ENCODE data around the gene DUSP14. TPM values are rescaled to one million over a fixed set of nuclear protein-coding genes. Genes with fewer than 3 reads are reported as not detected.

The DUSP14 gene
- total and polyA plus RNA-seq, 2 of the 8 experiments (the other 6 are each of a cell fraction or from before 2014, with no cell fraction given), result 22.1 to 37.9 TPM

- H3K36me3 ChIP-seq (ENCODE audit: control insufficient read depth in 2 of 4, insufficient read depth in 4 of 4, low read length in 3 of 4), result no peaks in the 10 kb centered on the region
- no peak overlapping the region for H2BK15ac ChIP-seq (ENCODE audit: low read length)
- H4K20me1 ChIP-seq (replicated peaks in 1 of 2; ENCODE audit: control insufficient read depth in 1 of 2, insufficient read depth in 2 of 2, low read length in 2 of 2), result peaks cover 4 to 8% of the 10 kb centered on the region in 2 experiments
- H3K23ac ChIP-seq (ENCODE audit: insufficient read length), result no peak overlapping the region
- peaks cover 12% of the 10 kb centered on the region for H3K79me1 ChIP-seq (ENCODE audit: low read depth, low read length)
- H4K8ac ChIP-seq (ENCODE audit: extremely low read depth, insufficient read depth, low read length), result no peak overlapping the region
- no peak overlapping the region for H3K4ac ChIP-seq (replicated peaks; ENCODE audit: insufficient read length, low read depth, low read length)
- no peak overlapping the region for H3K4me3 ChIP-seq (ENCODE audit: extremely low read depth in 1 of 4, insufficient read depth in 2 of 4, low read depth in 3 of 4, low read length in 4 of 4)
- H2BK120ac ChIP-seq (replicated peaks; ENCODE audit: low read depth, low read length), result no peak overlapping the region
- H3K9me3 ChIP-seq (ENCODE audit: insufficient read depth in 2 of 2, low read depth in 1 of 2, low read length in 1 of 2), result no peaks in the 10 kb centered on the region
- 0 out of 2 replicates have a peak overlapping the region, but pooled peaks have one; percentile 53 for H3K18ac ChIP-seq (ENCODE audit: extremely low read depth, low read length)
- no peaks in the 10 kb centered on the region for H3K23me2 ChIP-seq (ENCODE audit: low read depth, low read length)
- no peak overlapping the region for H2AK5ac ChIP-seq (ENCODE audit: low read depth, low read length)
- no peak overlapping the region for H3K14ac ChIP-seq (ENCODE audit: insufficient read length)
- no peak overlapping the region for H2AFZ ChIP-seq (ENCODE audit: low read length)
- DNase-seq (ENCODE audit: low read depth in 1 of 2, low spot score in 2 of 2), result peak; percentile 47 to 82
- H4K5ac ChIP-seq (ENCODE audit: insufficient read length, low read depth, low read length), result no peak overlapping the region
- H3K79me2 ChIP-seq (ENCODE audit: control insufficient read depth in 1 of 2, insufficient read depth in 2 of 2, low read length in 2 of 2), result peaks cover 0 to 34% of the 10 kb centered on the region in 2 experiments; a peak in 3 of 4 replicates
- H3K27me3 ChIP-seq (replicated peaks in 1 of 4; ENCODE audit: control insufficient read depth in 3 of 4, extremely low read depth in 1 of 4, insufficient read depth in 3 of 4, low read length in 3 of 4), result no peaks in the 10 kb centered on the region
- peaks cover 0 to 3% (median 0%) of the 10 kb centered on the region in 4 experiments; a peak in 3 of 7 replicates for H3K4me1 ChIP-seq (replicated peaks in 1 of 4; ENCODE audit: control insufficient read depth in 3 of 4, insufficient read depth in 4 of 4, low read length in 3 of 4)
- H2BK5ac ChIP-seq (ENCODE audit: low read depth, low read length), result no peak overlapping the region
- POLR2A ChIA-PET (ENCODE audit: partially characterized antibody), result interaction anchor here (1.0 to 2.8 kb wide), 2 partner anchors 12 to 15 kb away, joined by 3 to 8 read pairs; no protein-coding TSS in a partner anchor
- no peak overlapping the region for H3K27ac ChIP-seq (ENCODE audit: low read depth, low read length)
- 76% methylated on average over 10 of the region's 10 CpGs; no CpG with 5 or more reads in 1 of the 2 experiments for WGBS, 2 experiments (ENCODE audit: extremely low coverage in 1 of 2, insufficient coverage in 1 of 2, insufficient read length in 1 of 2, insufficient replicate concordance in 2 of 2, low coverage in 1 of 2, low lambda C conversion rate in 2 of 2, missing lambda C conversion rate in 1 of 2)
- no peak overlapping the region for H3K56ac ChIP-seq (replicated peaks; ENCODE audit: insufficient read length, low read depth, low read length)
- CTCF ChIA-PET (ENCODE audit: partially characterized antibody), result interaction anchor here (0.6 to 4.2 kb wide), 17 partner anchors 8 to 240 kb away, joined by 3 to 27 read pairs (median 4); no protein-coding TSS in a partner anchor
- no peak for FAIRE-seq
- no peak overlapping the region for H4K91ac ChIP-seq (replicated peaks; ENCODE audit: insufficient read length, low read length)
- H2BK12ac ChIP-seq (ENCODE audit: low read depth, low read length), result no peak overlapping the region
- H3K9ac ChIP-seq (replicated peaks in 1 of 4; ENCODE audit: extremely low read depth in 1 of 4, low read depth in 3 of 4, low read length in 3 of 4), result no peak overlapping the region
- no peak overlapping the region for H3K4me2 ChIP-seq (ENCODE audit: insufficient read depth in 1 of 2, low read depth in 2 of 2, low read length in 2 of 2)
- no peak overlapping the region for H2BK20ac ChIP-seq (ENCODE audit: low read length)
- TF ChIP-seq GABPA (IDR thresholded peaks at IDR 0.05; ENCODE audit: borderline replicate concordance, insufficient read depth, low read length) (no peak; the same call in 1 of the 2 replicates), RAD21 (IDR thresholded peaks at IDR 0.05 in 1 of 2, conservative IDR thresholded peaks at IDR 0.05 in 1 of 2; ENCODE audit: low read depth in 2 of 2, low read length in 2 of 2) (peak; percentile 37 to 55; a peak in 3 of 4 replicates), CTCF (IDR thresholded peaks at IDR 0.05; ENCODE audit: control extremely low read depth in 1 of 3, insufficient read depth in 1 of 3, low read depth in 1 of 3, low read length in 3 of 3) (peak; percentile 86 to 98 (median 86)), KDM5A (IDR thresholded peaks at IDR 0.05; ENCODE audit: low read length) (no peak), RNF2 (IDR thresholded peaks at IDR 0.05; ENCODE audit: borderline replicate concordance, low read depth, low read length, missing control alignments, poor library complexity, severe bottlenecking) (no peak), SAP30 (IDR thresholded peaks at IDR 0.05; ENCODE audit: insufficient read depth, insufficient replicate concordance, low read length) (no peak), TAF1 (IDR thresholded peaks at IDR 0.05; ENCODE audit: low read depth, low read length) (no peak), SIX5 (IDR thresholded peaks at IDR 0.05; ENCODE audit: low read depth, low read length) (no peak), YY1 (IDR thresholded peaks at IDR 0.05; ENCODE audit: low read depth, low read length) (0 out of 2 replicates have a peak, but pooled peaks have one; percentile 6), BRCA1 (IDR thresholded peaks at IDR 0.05; ENCODE audit: low read depth, low read length) (no peak)
Observed at GRCh38 chr17:37506678-37507077, 17.0 kb downstream of the DUSP14 start.
